DMS 273 (cell line): Measurements from ENCODE around the gene PPP1R13B.

Source experiments
- DNase-seq: peaks from one replicate; lab custom pipeline; 2025; ENCODE audit not compliant: unreplicated experiment; lab: John Stamatoyannopoulos, UW

The PPP1R13B gene

GRCh38 chr14:103732868-103733620, 114.3 kb downstream of the PPP1R13B start:
- no peak for DNase-seq

GRCh38 chr14:103731916-103732867, 115.2 kb downstream of the PPP1R13B start:
- no peak for DNase-seq

DNA sequence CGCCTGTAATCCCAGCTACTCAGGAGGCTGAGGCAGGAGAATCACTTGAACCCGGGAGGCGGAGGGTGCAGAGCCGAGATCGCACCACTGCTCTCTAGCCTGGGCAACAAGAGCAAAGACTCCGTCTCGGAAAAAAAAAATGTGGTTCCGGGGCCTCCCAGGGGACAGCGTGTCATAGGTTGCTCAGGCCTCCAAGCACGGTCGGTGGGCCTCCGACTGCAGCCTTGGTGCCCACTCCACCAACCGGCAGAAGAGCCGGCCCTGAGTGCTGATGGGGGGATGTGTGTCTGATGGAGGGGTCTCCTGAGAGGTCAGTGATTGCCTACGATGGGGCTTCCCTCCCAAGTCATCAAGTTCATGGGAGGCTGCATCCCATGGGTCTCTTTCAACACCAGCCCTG, 115.9 kb downstream of the PPP1R13B start:
- no peak for DNase-seq

GRCh38 chr14:103730490-103731035, 116.8 kb downstream of the PPP1R13B start:
- DNase-seq, result peak; percentile 34

DNA sequence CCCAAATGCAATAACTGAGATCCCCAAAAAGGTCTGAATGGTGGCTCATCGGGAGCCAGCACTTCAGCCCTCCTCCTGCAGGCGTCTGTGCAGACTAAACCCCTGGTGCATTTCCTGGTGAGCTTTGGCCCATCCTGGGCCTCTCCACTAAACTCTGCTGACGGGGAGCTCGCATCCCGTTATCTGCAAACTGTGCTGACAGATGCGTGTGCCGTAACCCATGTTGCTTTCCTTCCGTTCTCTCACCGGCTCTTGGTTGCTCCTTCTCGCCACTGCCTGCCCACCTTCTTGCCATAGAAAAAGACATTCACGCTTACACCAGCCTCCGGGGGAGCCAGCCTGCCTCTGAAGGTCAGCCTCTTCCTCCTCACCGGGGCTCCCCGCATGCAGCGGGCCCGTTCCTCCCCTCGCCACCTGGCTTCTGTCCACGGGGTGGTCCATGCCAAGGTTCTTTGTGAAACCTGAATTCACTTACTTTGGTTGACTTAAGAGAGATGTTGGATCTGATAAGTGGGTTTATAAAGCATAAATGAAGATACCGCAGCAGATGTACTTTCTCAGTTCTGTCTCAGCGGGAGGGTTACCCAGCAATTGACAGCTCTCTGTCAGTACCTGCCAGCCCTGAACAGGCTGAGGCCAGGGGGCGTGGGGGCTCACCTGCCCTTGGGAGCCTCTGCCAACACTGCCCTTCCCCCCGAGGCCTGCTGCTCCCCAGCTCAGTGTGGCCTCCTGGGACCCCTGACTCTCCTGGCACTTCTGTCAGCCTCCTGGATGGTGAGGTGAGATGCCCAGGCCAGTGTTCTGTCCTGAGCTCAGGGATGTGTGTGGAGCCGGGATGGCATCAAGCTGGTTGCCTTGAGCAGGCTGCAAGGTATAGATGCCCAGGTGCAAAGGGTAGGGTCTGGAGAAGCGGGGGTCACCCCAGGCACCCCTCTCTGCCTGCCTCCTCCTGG, 117.6 kb downstream of the PPP1R13B start:
- peak; percentile 43 for DNase-seq

DNA sequence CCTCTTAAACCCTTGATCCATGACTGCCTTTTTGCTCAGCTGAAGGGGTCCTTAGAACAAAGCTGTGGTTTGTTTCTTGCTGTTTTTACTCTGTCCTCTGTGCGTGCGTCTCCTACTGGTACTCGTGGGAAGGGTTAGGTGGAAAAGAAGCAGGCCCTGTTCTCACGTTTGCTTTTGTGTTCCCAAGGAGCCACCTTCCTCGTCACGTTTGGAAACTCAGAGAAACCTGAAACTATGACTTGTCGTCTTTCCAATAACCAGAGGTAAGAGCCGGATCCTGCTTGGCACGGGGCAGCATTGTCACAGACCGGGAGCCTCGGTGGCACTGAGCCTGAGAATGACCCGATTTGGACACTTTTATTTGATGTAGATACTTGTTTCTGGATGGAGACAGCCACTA, 118.7 kb downstream of the PPP1R13B start:
- DNase-seq, result no peak

DNA sequence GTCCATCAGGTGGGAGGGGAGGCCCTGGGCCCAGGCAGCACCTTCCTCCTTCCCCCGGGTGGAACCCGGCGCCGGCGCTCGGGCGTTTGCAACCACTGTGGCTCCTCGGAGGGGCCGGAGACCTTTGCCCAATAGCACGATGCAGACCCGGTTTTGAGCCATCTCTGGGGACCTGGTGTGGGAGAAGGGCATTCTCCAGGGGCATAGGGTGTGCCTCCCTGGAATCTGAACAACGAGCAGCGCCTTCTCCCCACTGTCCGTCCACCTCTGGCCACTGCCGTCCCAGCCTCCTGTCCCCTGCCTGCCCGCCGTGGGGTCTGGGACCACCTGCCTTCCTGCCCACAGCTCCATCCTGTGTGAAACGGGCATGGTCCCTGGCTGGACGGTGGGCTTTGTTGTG, 119.2 kb downstream of the PPP1R13B start:
- no peak for DNase-seq

DNA sequence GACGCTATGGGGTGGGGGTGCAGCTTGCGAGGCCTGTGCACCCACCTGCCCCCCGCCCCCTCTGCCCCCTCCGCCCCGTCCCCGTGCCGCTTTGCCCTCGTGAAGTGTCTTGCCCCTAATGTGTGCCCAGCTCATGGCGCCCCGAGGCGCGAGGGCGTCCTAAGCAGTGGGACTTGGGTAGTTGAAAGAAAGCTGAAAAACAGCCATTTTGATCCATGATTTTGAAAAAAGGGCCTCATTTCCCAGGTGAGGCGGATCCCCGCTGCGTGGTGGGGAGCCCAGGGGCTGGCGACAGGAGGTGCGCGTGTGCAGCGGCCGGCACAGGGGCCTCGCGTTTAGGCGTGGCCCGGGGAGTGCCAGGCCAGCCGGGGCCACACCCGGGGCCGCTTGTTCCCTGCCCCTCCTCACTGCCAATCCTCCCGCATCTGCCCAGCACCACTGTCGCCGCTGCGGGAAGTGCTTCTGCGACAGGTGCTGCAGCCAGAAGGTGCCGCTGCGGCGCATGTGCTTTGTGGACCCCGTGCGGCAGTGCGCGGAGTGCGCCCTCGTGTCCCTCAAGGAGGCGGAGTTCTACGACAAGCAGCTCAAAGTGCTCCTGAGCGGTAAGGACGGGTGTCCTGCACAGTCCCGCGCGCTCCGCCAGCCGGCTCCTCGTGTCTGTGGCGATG, 119.9 kb downstream of the PPP1R13B start:
- DNase-seq, result no peak

- DNase-seq, result no peak
Measured at GRCh38 chr14:103726474-103726873, 120.9 kb downstream of the PPP1R13B start.

GRCh38 chr14:103725739-103726395, 121.5 kb downstream of the PPP1R13B start:
- no peak for DNase-seq

GRCh38 chr14:103725001-103725682, 122.2 kb downstream of the PPP1R13B start:
- DNase-seq, result no peak

GRCh38 chr14:103724116-103724515, 123.3 kb downstream of the PPP1R13B start:
- peak; percentile 51 for DNase-seq

- no peak for DNase-seq
Measured at GRCh38 chr14:103723748-103724081, 123.7 kb downstream of the PPP1R13B start.

DNA sequence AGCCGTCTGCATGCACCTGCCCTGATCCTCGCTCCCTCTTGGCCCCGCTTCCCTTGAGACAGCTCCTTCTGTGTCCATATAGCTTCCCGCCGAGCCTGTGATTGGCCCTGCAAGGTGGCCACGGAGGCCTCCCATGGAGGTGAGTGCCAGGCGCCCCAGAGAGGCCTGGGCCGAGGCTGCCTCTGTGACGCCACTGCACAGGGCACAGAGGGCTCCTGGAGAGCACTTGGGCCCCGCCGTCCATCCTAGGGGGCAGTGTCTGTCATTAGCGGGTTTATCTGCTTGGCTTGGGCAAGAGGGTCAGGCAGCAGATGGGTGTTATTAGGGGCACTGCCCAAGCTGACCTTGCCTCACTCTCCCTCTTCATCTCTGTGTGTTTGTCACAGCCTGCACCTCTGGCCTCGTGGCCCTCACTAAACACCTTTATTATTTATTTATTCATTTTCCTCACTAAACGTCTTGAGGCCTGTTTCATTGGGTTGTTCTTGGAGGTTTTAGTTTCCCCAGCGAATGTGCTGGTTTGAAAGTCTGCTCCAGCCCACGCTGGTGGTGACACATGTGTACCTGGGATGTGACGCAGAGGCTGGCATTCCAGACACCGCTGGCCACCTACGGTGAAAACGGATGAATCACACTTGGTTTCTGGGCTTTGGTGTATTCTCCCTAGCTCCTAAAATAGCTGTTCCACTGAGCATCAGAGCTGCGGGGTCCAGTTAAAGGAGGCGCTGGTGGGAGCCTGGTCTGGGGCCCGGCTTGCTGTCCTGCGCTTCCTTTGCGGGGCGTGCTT, 125.8 kb downstream of the PPP1R13B start:
- no peak for DNase-seq

GRCh38 chr14:103719751-103720150, 127.6 kb downstream of the PPP1R13B start:
- no peak for DNase-seq

DNA sequence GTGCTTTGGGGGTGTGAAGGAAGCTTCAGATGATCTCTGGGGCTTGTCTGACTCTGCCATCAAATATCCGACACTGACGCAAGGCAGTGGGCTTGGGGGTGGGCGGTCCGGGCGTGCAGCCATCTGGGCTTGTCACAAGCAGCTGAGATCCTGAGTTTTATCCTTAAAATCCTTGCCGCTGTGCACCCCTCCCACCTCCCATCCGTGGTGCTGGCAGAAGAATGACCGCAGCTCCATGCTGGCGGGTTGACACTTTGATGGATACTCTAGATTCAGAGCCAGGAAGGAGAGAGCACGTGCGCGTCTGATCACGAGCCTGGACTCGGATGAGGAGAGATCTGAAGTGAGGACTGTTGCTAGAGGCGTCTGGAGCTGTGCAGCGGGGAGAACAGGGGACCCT, 128.8 kb downstream of the PPP1R13B start:
- DNase-seq, result no peak

GRCh38 chr14:103716899-103717411, 130.4 kb downstream of the PPP1R13B start:
- no peak for DNase-seq
